K562 (cell line): Measurements from ENCODE around the gene NEK1. TPM values are rescaled to one million over a fixed set of nuclear protein-coding genes. Genes with fewer than 3 reads are reported as not detected.

Source experiments
- ATAC-seq: fragments of 200-7000 bp; cut with Tn5 transposase; 3 replicates; pipeline ENCODE4 v1.9.1; 2020; ENCODE audit warnings: moderate library complexity
- BruUV-seq: library from RNA; stranded (reverse); fragments of 400-500 nt; replicated peaks from 2 replicates; lab custom pipeline; 2021; lab: Mats Ljungman, UMichigan
- CTCF ChIA-PET: fragments of 300-600 bp; formaldehyde crosslinking; extraction: SDS; loops from one replicate; lab custom pipeline; 2021; ENCODE audit warnings: low intra/inter-chr PET ratio; lab: Yijun Ruan, JAX
- POLR2A ChIA-PET: fragments of 300-600, 350-650 bp; sonication (Branson Sonifier 250); formaldehyde crosslinking; extraction: SDS; loops from one replicate; lab custom pipeline; 2021; ENCODE audit warnings: antibody characterized with exemption, inconsistent platforms; lab: Yijun Ruan, JAX
- DNase-seq, 4 experiments: peaks; one replicate each; pipeline versions ENCODE4 v3.0.0 to v3.0.0-alpha.2; 2011 to 2018; ENCODE audit warnings: low spot score in 3 of 4, mixed read lengths in 3 of 4; ENCODE audit errors: extremely low read depth in 1 of 4
- FAIRE-seq: peaks from 2 replicates; lab custom pipeline; 2011; peaks lifted over from hg19 to GRCh38; lab: Jason Lieb, UNC
- H2AFZ ChIP-seq: 2 replicates; pipeline ENCODE4 v1.6.0; 2011; ENCODE audit warnings: low read depth, low read length, control low read depth, inconsistent platforms
- H3K27ac ChIP-seq: fragments of 200-600 bp; 3 replicates; pipeline ENCODE4 v1.8.0; 2011; ENCODE audit warnings: low read depth, mild to moderate bottlenecking, control low read depth, inconsistent platforms, low read length, moderate library complexity, mixed read lengths; ENCODE audit errors: extremely low read depth
- H3K27me3 ChIP-seq, 2 experiments: fragments of 300-600 bp in 1 of 2; 2 replicates in 1 of 2; 3 replicates in 1 of 2; pipeline versions ENCODE4 v1.6.0 to v1.8.0; 2011; ENCODE audit warnings: inconsistent platforms in 2 of 2, low read length in 2 of 2, mild to moderate bottlenecking in 1 of 2, mixed read lengths in 1 of 2, moderate library complexity in 1 of 2; ENCODE audit not compliant: control insufficient read depth in 2 of 2, insufficient read depth in 2 of 2
- H3K36me3 ChIP-seq: fragments of 300-600 bp; 3 replicates; pipeline ENCODE4 v1.8.0; 2011; ENCODE audit warnings: mild to moderate bottlenecking, low read length, inconsistent platforms; ENCODE audit not compliant: control insufficient read depth, insufficient read depth
- H3K4me1 ChIP-seq, 2 experiments: fragments of 200-600 bp in 1 of 2; replicated peaks in 1 of 2; 2 replicates in 1 of 2; 3 replicates in 1 of 2; pipeline versions ENCODE4 v1.5.1 to v1.8.0; 2011; ENCODE audit warnings: inconsistent platforms in 2 of 2, low read length in 2 of 2, mild to moderate bottlenecking in 1 of 2, mixed read lengths in 1 of 2, moderate library complexity in 1 of 2; ENCODE audit not compliant: control insufficient read depth in 2 of 2, insufficient read depth in 2 of 2
- H3K4me2 ChIP-seq: 2 replicates; pipeline ENCODE4 v1.6.1; 2011; ENCODE audit warnings: low read length, control low read depth, inconsistent platforms, mixed read lengths; ENCODE audit not compliant: insufficient read depth
- H3K4me3 ChIP-seq: fragments of 200-600 bp; sonication (generic), shearing (Covaris generic); 2 replicates; pipeline ENCODE4 v1.5.1; 2016; ENCODE audit warnings: control low read depth, inconsistent platforms
- H3K79me2 ChIP-seq: fragments of 200-600 bp; 3 replicates; pipeline ENCODE4 v1.8.0; 2011; ENCODE audit warnings: low read length, inconsistent platforms; ENCODE audit not compliant: control insufficient read depth, insufficient read depth
- H3K9ac ChIP-seq, 2 experiments: 2 replicates each; pipeline versions ENCODE4 v1.6.0 to v1.6.1; 2011; ENCODE audit warnings: low read depth in 2 of 2, low read length in 2 of 2, control low read depth in 1 of 2, inconsistent platforms in 1 of 2, mild to moderate bottlenecking in 1 of 2, mixed read lengths in 1 of 2; ENCODE audit not compliant: insufficient read depth in 1 of 2
- H3K9me1 ChIP-seq: one replicate; pipeline ENCODE4 v1.6.0; 2011; ENCODE audit warnings: inconsistent platforms, mild to moderate bottlenecking, low read length, moderate library complexity; ENCODE audit not compliant: control insufficient read depth, insufficient read depth
- H3K9me3 ChIP-seq: replicated peaks from 2 replicates; pipeline ENCODE4 v1.5.1; 2011; ENCODE audit warnings: low read depth, low read length, inconsistent platforms; ENCODE audit not compliant: control insufficient read depth, insufficient read depth
- H4K20me1 ChIP-seq: replicated peaks from 2 replicates; pipeline ENCODE4 v1.6.1; 2011; ENCODE audit warnings: low read length, inconsistent platforms, mixed read lengths; ENCODE audit not compliant: control insufficient read depth, insufficient read depth
- BMI1 ChIP-seq: fragments of 150-350 bp; IDR thresholded peaks from 2 replicates; pipeline ENCODE4 v1.6.1; 2014; ENCODE audit warnings: low read length
- FOXK1 ChIP-seq: sonication (generic); formaldehyde crosslinking; IDR thresholded peaks from 2 replicates; pipeline ENCODE4 v1.8.0; 2022; ENCODE audit warnings: missing genetic modification reagents, mild to moderate bottlenecking, borderline replicate concordance
- ILF3 ChIP-seq: fragments of 450-650 bp; IDR thresholded peaks from 2 replicates; pipeline ENCODE4 v1.6.1; 2018; ENCODE audit warnings: antibody characterized with exemption, mild to moderate bottlenecking, moderate library complexity, borderline replicate concordance
- PTTG1 ChIP-seq: fragments of 450-650 bp; IDR thresholded peaks from 2 replicates; pipeline ENCODE4 v1.6.1; 2016; ENCODE audit warnings: low read depth, mild to moderate bottlenecking, missing genetic modification characterization, missing compliant biosample characterization
- SMC3 ChIP-seq: conservative IDR thresholded peaks from 2 replicates; pipeline ENCODE4 v1.6.1; 2011; ENCODE audit warnings: low read depth, low read length, improper control_type of control experiment; ENCODE audit not compliant: insufficient read depth
- ZNF764 ChIP-seq: fragments of 250-450 bp; sonication (Bioruptor Pico); IDR thresholded peaks from 2 replicates; pipeline ENCODE4 v1.4.0; 2020; ENCODE audit warnings: low read depth, mild to moderate bottlenecking, moderate library complexity
- WGBS: fragments of 100-300 bp; shearing (Covaris generic); methylation state at CpG from one replicate; pipeline ENCODE4 v1.1.6; 2016; ENCODE audit warnings: low coverage, mixed read lengths; ENCODE audit not compliant: insufficient coverage; ENCODE audit errors: missing lambda C conversion rate; 5-methylcytosine and 5-hydroxymethylcytosine counted together
- in situ Hi-C: fragments of 300-500 bp; cut with MboI; formaldehyde crosslinking; loops from 4 replicates; pipeline ENCODE4 v1.15.0; 2018; ENCODE audit warnings: inconsistent platforms, mixed read lengths
- intact Hi-C: fragments of 100-400 bp; cut with micrococcal nuclease; formaldehyde crosslinking; loops from 2 replicates; pipeline ENCODE4 v1.14.2; 2022
- polyA plus RNA-seq, 8 experiments: library from polyadenylated mRNA; depleted of rRNA in 4 of 8; stranded (reverse) in 5 of 8; unstranded in 3 of 8; fragments of >200 nt; fragmentation: Nextera tagmentation in 2 of 8; fragmentation: Illumina TruSeq in 1 of 8; extraction: Ambion mirVana in 2 of 8; extraction: Trizol in 1 of 8; gene quantifications; 2 replicates each; pipeline versions ENCODE4 v1.2.1 to v1.2.3, GENCODE V29; 2011 to 2014; ENCODE audit warnings: inconsistent platforms in 1 of 8, missing spikeins in 1 of 8
- total RNA-seq, 7 experiments: library from RNA; depleted of rRNA in 6 of 7; stranded (reverse); fragments of >200 nt in 6 of 7; fragmentation: Illumina TruSeq in 2 of 7; extraction: Trizol in 2 of 7; gene quantifications; 2 replicates each; pipeline versions ENCODE4 v1.2.1 to v1.2.3, GENCODE V29; 2011 to 2021; ENCODE audit warnings: low replicate concordance in 1 of 7
- TF ChIP-seq, protein P1 (sequence below): fragments of 450-650 bp; IDR thresholded peaks from 2 replicates; pipeline ENCODE4 v1.6.1; 2016; ENCODE audit warnings: mild to moderate bottlenecking
- TF ChIP-seq, protein P2 (sequence below), 3 experiments: IDR thresholded peaks in 2 of 3; conservative IDR thresholded peaks in 1 of 3; 2 replicates each; pipeline ENCODE4 v1.5.1; 2011 to 2012; ENCODE audit warnings: low read length in 3 of 3, mild to moderate bottlenecking in 3 of 3, control low read depth in 2 of 3, improper control_type of control experiment in 1 of 3, inconsistent platforms in 1 of 3, low read depth in 1 of 3, mixed read lengths in 1 of 3, moderate library complexity in 1 of 3; ENCODE audit not compliant: insufficient read depth in 2 of 3
- TF ChIP-seq, protein P3 (sequence below), 2 experiments: fragments of 200-800 bp in 1 of 2; sonication (Bioruptor generic) in 1 of 2; sonication (generic) in 1 of 2; formaldehyde crosslinking in 1 of 2; IDR thresholded peaks in 1 of 2; conservative IDR thresholded peaks in 1 of 2; 2 replicates each; pipeline versions ENCODE4 v1.5.0 to v1.6.1; 2016 to 2020; ENCODE audit warnings: missing compliant biosample characterization in 1 of 2, missing genetic modification characterization in 1 of 2, missing genetic modification reagents in 1 of 2
- TF ChIP-seq, protein P4 (sequence below): sonication (generic); formaldehyde crosslinking; IDR thresholded peaks from 2 replicates; pipeline ENCODE4 v1.9.0; 2022; ENCODE audit warnings: mild to moderate bottlenecking, missing genetic modification reagents
- TF ChIP-seq, protein P5 (sequence below): fragments of 250-450 bp; sonication (Bioruptor Pico); IDR thresholded peaks from 2 replicates; pipeline ENCODE4 v1.5.1; 2021; ENCODE audit warnings: mild to moderate bottlenecking

Gene NEK1
- total and polyA plus RNA-seq, 9 of the 15 experiments (the other 6 are each of a cell fraction or from before 2014, with no cell fraction given): 6.2 to 15.7 (median 10.3) TPM

DNA sequence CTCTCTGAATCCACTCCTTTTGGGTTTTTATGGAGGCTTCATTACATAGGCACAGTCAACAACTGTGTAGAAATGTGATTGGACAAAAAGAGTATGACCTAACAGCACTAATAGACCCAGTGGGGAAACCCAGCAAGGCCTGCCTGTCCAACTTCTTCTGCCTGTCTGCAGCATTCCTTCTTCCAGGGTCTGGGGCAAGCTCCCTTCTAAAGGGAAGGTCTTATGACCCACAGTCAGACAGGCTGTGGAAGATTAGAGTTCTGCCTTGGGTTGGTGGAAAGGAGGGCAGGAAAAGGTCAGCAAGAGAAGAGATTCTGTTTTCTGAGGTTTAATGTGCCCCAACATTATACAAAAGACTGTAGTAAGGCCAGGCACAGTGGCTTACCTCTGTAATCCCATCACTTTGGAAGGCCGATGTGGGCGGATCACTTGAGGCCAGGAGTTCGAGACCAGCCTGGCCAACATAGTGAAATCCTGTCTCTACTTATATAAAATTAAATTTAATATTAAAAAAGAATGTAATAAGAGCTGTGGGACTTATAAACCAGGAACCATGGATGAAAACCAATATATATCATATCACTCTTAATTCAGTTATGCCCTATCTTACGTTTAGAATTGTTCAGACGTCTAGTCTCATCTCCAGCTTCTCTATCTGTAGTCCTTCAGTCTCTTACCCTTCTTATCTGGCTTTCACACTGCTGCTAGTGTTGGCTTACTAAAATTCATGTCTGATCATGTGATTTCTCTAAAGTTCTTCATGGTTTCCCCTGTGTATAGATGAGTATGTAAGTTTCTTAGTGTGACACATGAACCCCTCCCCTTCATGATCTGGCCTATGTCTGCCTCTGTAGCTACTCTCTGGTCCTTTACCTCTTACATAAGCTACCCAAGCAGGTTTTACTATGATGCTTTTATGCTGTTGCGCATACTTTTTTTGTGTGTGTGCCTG, 14.2 kb upstream of the NEK1 start:
- Histone ChIP-seq H3K27ac (peak overlapping the region; percentile 66), H3K4me2 (peak overlapping the region; percentile 61), H3K36me3 (peaks cover 2% of the 10 kb centered on the region; the same call in 1 of the 3 replicates), H3K79me2 (peaks cover 91% of the 10 kb centered on the region), H3K9me3 (no peaks in the 10 kb centered on the region), H2AFZ (no peak overlapping the region), H3K4me3 (no peak overlapping the region), H4K20me1 (0 out of 2 replicates have a peak, but pooled peaks cover 7% of the 10 kb centered on the region), H3K4me1 (peaks cover 13 to 40% of the 10 kb centered on the region in 2 experiments), H3K9ac (peak overlapping the region in 1 of 2 experiments; percentile 36; a peak in 2 of 4 replicates), H3K9me1 (no peaks in the 10 kb centered on the region), H3K27me3 (no peaks in the 10 kb centered on the region)
- WGBS: 13% methylated on average over 6 of the region's 6 CpGs
- peak; percentile 88 for FAIRE-seq
- POLR2A ChIA-PET: interaction anchor here (0.7 to 4.9 kb wide), 12 partner anchors 8 to 43 kb away, joined by 3 to 51 read pairs (median 4); partner anchors contain the start of gene NEK1
- intact Hi-C loops (loop anchor here (1.0 kb wide), 1 partner anchor 34 kb away; no protein-coding TSS in a partner anchor), in situ Hi-C loops (no loop called here)
- peak; percentile 59 to 86 (median 71) for DNase-seq
- CTCF ChIA-PET: no interaction called here
- BruUV-seq: no TSS peak
- ATAC-seq: peak; percentile 89
- TF ChIP-seq ZNF764 (CRISPR knock-in tag): no peak
- no peak for TF ChIP-seq SMC3
- TF ChIP-seq, protein P1, sequence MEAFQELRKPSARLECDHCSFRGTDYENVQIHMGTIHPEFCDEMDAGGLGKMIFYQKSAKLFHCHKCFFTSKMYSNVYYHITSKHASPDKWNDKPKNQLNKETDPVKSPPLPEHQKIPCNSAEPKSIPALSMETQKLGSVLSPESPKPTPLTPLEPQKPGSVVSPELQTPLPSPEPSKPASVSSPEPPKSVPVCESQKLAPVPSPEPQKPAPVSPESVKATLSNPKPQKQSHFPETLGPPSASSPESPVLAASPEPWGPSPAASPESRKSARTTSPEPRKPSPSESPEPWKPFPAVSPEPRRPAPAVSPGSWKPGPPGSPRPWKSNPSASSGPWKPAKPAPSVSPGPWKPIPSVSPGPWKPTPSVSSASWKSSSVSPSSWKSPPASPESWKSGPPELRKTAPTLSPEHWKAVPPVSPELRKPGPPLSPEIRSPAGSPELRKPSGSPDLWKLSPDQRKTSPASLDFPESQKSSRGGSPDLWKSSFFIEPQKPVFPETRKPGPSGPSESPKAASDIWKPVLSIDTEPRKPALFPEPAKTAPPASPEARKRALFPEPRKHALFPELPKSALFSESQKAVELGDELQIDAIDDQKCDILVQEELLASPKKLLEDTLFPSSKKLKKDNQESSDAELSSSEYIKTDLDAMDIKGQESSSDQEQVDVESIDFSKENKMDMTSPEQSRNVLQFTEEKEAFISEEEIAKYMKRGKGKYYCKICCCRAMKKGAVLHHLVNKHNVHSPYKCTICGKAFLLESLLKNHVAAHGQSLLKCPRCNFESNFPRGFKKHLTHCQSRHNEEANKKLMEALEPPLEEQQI: peak; percentile 90
- TF ChIP-seq, protein P2, sequence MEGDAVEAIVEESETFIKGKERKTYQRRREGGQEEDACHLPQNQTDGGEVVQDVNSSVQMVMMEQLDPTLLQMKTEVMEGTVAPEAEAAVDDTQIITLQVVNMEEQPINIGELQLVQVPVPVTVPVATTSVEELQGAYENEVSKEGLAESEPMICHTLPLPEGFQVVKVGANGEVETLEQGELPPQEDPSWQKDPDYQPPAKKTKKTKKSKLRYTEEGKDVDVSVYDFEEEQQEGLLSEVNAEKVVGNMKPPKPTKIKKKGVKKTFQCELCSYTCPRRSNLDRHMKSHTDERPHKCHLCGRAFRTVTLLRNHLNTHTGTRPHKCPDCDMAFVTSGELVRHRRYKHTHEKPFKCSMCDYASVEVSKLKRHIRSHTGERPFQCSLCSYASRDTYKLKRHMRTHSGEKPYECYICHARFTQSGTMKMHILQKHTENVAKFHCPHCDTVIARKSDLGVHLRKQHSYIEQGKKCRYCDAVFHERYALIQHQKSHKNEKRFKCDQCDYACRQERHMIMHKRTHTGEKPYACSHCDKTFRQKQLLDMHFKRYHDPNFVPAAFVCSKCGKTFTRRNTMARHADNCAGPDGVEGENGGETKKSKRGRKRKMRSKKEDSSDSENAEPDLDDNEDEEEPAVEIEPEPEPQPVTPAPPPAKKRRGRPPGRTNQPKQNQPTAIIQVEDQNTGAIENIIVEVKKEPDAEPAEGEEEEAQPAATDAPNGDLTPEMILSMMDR (IDR thresholded peaks at IDR 0.05 in 2 of 3, conservative IDR thresholded peaks at IDR 0.05 in 1 of 3; ENCODE audit: insufficient read depth in 2 of 3, low read depth in 1 of 3, low read length in 3 of 3): no peak
- no peak for TF ChIP-seq ILF3
- TF ChIP-seq, protein P3, sequence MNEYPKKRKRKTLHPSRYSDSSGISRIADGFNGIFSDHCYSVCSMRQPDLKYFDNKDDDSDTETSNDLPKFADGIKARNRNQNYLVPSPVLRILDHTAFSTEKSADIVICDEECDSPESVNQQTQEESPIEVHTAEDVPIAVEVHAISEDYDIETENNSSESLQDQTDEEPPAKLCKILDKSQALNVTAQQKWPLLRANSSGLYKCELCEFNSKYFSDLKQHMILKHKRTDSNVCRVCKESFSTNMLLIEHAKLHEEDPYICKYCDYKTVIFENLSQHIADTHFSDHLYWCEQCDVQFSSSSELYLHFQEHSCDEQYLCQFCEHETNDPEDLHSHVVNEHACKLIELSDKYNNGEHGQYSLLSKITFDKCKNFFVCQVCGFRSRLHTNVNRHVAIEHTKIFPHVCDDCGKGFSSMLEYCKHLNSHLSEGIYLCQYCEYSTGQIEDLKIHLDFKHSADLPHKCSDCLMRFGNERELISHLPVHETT (CRISPR knock-in tag; conservative IDR thresholded peaks at IDR 0.05 in 1 of 2, IDR thresholded peaks at IDR 0.05 in 1 of 2): 0 out of 4 replicates have a peak, but pooled peaks of 1 of the 2 experiments have one; percentile 37
- no peak for TF ChIP-seq BMI1
- TF ChIP-seq, protein P4, sequence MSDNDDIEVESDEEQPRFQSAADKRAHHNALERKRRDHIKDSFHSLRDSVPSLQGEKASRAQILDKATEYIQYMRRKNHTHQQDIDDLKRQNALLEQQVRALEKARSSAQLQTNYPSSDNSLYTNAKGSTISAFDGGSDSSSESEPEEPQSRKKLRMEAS (CRISPR knock-in tag): no peak
- no peak for TF ChIP-seq PTTG1 (tag)
- TF ChIP-seq, protein P5, sequence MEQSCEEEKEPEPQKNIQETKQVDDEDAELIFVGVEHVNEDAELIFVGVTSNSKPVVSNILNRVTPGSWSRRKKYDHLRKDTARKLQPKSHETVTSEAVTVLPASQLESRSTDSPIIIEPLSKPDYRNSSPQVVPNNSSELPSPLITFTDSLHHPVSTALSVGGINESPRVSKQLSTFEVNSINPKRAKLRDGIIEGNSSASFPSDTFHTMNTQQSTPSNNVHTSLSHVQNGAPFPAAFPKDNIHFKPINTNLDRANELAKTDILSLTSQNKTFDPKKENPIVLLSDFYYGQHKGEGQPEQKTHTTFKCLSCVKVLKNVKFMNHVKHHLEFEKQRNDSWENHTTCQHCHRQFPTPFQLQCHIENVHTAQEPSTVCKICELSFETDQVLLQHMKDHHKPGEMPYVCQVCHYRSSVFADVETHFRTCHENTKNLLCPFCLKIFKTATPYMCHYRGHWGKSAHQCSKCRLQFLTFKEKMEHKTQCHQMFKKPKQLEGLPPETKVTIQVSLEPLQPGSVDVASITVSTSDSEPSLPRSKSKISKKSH (CRISPR knock-in tag): no peak
- no peak for TF ChIP-seq FOXK1 (CRISPR knock-in tag)
